Neutrophil (primary cell): ENCODE results near the gene GRIPAP1.

Source experiments
- H3K27ac ChIP-seq: fragments of 200-600 bp; sonication (generic); 2 replicates; pipeline ENCODE4 v1.5.1; 2016; ENCODE audit warnings: mild to moderate bottlenecking, moderate library complexity
- H3K27me3 ChIP-seq: fragments of 200-600 bp; sonication (generic); 2 replicates; pipeline ENCODE4 v1.6.0; 2016; ENCODE audit warnings: mild to moderate bottlenecking
- H3K36me3 ChIP-seq: fragments of 200-600 bp; sonication (generic); 2 replicates; pipeline ENCODE4 v1.5.1; 2017
- H3K4me1 ChIP-seq, 2 experiments: fragments of 200-600 bp in 1 of 2; sonication (generic) in 1 of 2; 1 replicate in 1 of 2; 2 replicates in 1 of 2; pipeline versions ENCODE4 v1.5.1 to v1.6.1; 2013 to 2016; ENCODE audit warnings: low read depth in 1 of 2, low read length in 1 of 2, mild to moderate bottlenecking in 1 of 2, moderate library complexity in 1 of 2; ENCODE audit not compliant: control insufficient read depth in 1 of 2, insufficient read depth in 1 of 2
- H3K4me3 ChIP-seq, 2 experiments: fragments of 200-600 bp in 1 of 2; sonication (generic) in 1 of 2; 1 replicate in 1 of 2; 2 replicates in 1 of 2; pipeline ENCODE4 v1.5.1; 2013 to 2016; ENCODE audit warnings: low read depth in 1 of 2, low read length in 1 of 2, mild to moderate bottlenecking in 1 of 2, moderate library complexity in 1 of 2
- H3K9me3 ChIP-seq: fragments of 200-600 bp; sonication (generic); 2 replicates; pipeline ENCODE4 v1.5.1; 2016
- TF ChIP-seq, protein P1 (sequence below): fragments of 200-600 bp; sonication (generic); IDR thresholded peaks from 2 replicates; pipeline ENCODE4 v1.5.1; 2016; ENCODE audit warnings: antibody characterized with exemption

The GRIPAP1 gene

DNA sequence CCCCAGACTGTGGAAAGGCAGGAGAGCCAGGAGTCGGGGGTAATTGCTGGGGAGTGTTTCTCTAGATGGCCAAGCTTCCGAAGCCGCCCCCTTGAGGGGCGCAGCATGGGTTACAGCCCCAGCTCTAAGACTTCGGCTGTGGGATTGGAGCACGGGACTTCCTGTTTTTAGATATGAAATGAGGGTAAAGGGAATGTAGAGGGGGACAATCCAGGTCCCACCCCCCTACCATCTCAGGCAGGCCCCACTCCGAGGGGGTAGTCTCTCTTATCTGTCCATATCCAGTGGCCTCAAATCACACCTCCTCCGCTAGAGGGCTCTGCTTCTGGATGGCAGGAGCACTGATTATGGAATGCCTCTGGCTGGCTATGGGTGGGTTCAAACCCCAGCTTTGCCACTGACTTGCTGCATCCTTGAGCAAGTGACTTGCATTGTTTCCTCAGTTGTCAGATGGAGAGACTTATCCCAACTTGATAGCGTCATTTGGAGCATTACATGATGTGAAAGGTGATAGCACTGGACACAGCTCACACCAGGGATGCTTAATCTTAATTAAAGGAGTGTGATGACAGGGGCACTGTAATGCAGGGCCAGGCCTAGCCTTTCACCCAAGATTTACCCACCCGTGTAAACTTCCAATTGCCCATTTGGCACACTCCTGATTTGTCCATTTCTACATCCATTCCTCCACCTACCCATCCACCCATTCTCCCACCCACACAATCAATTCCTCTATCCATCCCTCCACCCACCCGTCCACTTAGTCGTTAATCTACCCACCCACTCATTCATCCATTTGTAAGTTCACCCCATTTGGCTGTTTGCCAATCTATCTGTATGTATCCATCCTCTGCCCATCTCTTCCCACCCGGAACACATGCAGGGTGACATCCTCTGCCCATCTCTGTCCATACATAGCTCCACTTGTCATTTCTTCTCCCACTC, 29.6 kb downstream of the GRIPAP1 start:
- Histone ChIP-seq H3K27ac (no peak overlapping the region), H3K4me1 (peaks cover 4 to 6% of the 10 kb centered on the region in 2 experiments), H3K27me3 (peaks cover 15% of the 10 kb centered on the region), H3K36me3 (peaks cover 37% of the 10 kb centered on the region), H3K4me3 (no peak overlapping the region), H3K9me3 (no peaks in the 10 kb centered on the region)
- TF ChIP-seq, protein P1, sequence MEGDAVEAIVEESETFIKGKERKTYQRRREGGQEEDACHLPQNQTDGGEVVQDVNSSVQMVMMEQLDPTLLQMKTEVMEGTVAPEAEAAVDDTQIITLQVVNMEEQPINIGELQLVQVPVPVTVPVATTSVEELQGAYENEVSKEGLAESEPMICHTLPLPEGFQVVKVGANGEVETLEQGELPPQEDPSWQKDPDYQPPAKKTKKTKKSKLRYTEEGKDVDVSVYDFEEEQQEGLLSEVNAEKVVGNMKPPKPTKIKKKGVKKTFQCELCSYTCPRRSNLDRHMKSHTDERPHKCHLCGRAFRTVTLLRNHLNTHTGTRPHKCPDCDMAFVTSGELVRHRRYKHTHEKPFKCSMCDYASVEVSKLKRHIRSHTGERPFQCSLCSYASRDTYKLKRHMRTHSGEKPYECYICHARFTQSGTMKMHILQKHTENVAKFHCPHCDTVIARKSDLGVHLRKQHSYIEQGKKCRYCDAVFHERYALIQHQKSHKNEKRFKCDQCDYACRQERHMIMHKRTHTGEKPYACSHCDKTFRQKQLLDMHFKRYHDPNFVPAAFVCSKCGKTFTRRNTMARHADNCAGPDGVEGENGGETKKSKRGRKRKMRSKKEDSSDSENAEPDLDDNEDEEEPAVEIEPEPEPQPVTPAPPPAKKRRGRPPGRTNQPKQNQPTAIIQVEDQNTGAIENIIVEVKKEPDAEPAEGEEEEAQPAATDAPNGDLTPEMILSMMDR = peak; percentile 44

DNA sequence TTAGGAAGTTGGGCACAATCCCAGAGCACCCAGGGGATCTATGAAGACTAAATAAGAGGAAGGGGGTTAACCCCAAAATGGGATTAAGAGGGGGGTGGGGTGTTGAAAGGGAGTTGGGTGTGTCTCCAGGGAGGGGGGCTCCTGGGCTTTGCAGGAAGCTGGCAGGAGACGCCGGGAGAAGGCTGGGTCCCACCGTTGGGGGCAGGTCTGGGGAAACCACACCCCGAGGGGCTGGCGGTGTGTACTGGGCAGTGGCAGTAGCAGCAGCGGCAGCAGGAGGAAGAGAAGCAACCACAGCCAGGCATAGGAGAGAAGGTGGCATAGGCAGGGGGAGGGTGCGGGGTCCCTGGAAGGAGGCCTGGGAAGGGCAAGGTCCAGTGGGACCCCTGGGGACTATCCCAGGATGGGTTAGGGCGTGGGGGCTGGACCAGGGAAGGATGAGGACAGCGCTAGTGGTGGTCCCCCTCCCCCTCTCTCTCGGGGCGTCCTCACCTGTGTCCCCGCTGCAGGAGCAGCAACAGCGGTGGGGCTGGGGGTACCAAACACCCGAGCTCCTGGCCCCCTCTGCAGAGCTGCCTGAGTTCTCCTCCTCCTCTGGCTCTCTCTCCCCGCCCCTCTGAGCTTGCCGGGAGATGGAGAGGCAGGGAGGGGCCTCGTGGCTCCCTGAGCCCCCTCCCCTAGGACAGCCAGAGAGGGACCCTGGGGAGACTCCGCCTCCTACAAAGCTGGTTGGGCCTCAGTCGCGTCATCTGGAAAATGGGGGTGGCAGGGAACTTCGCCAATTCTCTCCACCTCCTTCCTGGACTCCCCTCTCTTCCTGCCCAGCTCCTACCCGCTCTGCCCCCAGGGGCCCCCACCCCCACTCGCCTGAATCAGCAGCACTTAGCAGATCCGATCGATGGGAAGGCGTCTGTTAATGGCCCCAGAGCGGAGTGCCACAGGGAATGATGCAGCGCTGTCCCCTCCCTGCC, 30.5 kb downstream of the GRIPAP1 start, which contains the start of gene KCND1:
Gene KCND1, minus strand, starts transcription at position 596 of the 971 bp plus-strand sequence. CDS start 1,573 bp downstream, outside the sequence.
- H3K27me3 ChIP-seq = peaks cover 15% of the 10 kb centered on the region
- H3K36me3 ChIP-seq = peaks cover 27% of the 10 kb centered on the region
- TF ChIP-seq, protein P1 = no peak
- H3K4me3 ChIP-seq = no peak within 1 kb of the TSS
- no peaks in the 10 kb centered on the region for H3K9me3 ChIP-seq
- peaks cover 4 to 6% of the 10 kb centered on the region in 2 experiments for H3K4me1 ChIP-seq
- no peak within 1 kb of the TSS for H3K27ac ChIP-seq

DNA sequence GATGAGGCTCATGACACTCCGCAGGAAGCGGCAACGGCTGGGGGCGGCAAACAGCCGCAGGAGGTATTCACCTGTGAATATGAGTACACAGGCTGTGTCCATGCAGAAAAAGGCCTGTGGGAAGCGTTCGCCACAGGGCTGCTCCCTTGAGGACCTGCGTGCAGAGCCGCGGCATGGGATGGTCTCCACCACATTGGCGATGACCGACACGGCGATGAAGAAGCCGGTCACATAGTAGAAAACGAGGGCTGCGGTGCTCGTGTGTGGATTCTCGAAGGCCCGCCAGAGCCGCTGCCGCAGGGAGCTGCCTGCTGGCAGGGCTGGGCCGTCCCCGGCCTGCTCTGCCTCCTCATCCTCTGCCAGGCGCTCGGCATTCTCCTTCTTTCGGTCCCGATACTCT, 32.6 kb downstream of the GRIPAP1 start:
- Histone ChIP-seq H3K9me3 (no peaks in the 10 kb centered on the region), H3K27ac (no peak overlapping the region), H3K4me3 (no peak overlapping the region), H3K4me1 (peaks cover 4 to 6% of the 10 kb centered on the region in 2 experiments), H3K27me3 (peaks cover 15% of the 10 kb centered on the region), H3K36me3 (peaks cover 11% of the 10 kb centered on the region)
- TF ChIP-seq, protein P1 = no peak

DNA sequence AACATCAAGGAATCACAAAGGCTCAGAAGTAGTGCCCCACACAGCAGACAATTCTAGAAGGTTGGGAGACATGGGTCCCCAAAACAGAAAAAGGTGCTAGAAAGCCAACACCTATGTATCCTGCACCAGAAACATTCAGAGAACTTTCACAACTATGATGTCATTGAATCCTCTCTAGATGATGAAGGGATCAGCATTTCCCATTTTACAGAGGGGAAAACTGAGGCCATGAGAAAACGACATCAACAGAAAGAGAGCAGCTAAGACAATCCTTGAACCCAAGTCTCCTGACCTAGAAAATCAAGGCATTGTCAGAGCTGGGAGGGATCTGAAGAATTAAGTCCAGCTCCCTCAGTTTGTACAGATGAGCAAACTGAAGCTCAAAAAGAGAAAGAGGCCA, 33.7 kb downstream of the GRIPAP1 start:
- Histone ChIP-seq H3K4me3 (no peak overlapping the region), H3K27ac (no peak overlapping the region), H3K27me3 (peaks cover 15% of the 10 kb centered on the region), H3K4me1 (peaks cover 4 to 10% of the 10 kb centered on the region in 2 experiments), H3K36me3 (peaks cover 4% of the 10 kb centered on the region), H3K9me3 (no peaks in the 10 kb centered on the region)
- TF ChIP-seq, protein P1 = no peak
